ENCODE measurements around the gene HPCAL1. TPM values are rescaled to one million over a fixed set of nuclear protein-coding genes. Genes with fewer than 3 reads are reported as not detected.

Gene HPCAL1
- total and polyA plus RNA-seq, 2 of the 4 experiments (the other 2 are of a cell fraction) = 8.2 to 33.7 TPM

DNA sequence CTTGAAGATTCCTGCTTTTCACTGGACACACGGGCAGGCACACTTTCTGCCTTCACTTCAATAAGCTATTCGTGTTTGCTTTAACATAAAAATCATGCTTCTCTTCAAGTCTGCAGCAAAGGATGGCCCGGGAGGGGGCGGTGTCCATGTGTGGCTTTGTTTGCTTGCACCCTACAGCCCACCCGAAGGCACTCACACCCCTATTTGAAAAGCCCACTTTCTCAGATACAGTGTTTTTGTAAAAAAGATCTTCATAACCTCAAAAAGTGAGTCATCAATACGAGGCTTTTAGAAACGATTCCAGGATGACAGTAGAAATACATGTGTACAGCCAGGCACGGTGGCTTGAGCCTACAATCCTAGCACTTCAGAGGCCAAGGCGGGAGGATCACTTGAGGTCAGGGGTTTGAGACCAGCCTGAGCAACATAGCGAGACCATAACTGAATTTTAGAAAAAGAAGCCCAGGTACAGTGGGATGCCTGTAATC lies 36.5 kb upstream of the HPCAL1 start:
- Histone ChIP-seq H3K9me1 (ENCODE audit: insufficient read depth, low read length) (no peaks in the 10 kb centered on the region), H2AK9ac (replicated peaks; ENCODE audit: low read depth, low read length, poor library complexity) (no peak overlapping the region), H4K5ac (ENCODE audit: low read depth, low read length) (no peak overlapping the region), H3K4me2 (ENCODE audit: low read depth, low read length) (no peak overlapping the region), H4K8ac (ENCODE audit: low read depth in 2 of 2, low read length in 2 of 2) (no peak overlapping the region), H3K9ac (ENCODE audit: low read depth, low read length) (no peak overlapping the region), H3K27ac (ENCODE audit: insufficient read depth, low read length) (no peak overlapping the region), H3K79me1 (ENCODE audit: low read depth in 1 of 2, low read length in 2 of 2) (no peaks in the 10 kb centered on the region), H2AFZ (replicated peaks; ENCODE audit: low read length, poor library complexity) (no peak overlapping the region), H2BK15ac (ENCODE audit: low read depth, low read length) (no peak overlapping the region), H2BK5ac (ENCODE audit: low read depth, low read length, poor library complexity, severe bottlenecking) (no peak overlapping the region), H3K18ac (ENCODE audit: low read depth, low read length) (no peak overlapping the region), H3K14ac (replicated peaks; ENCODE audit: low read depth, low read length) (no peak overlapping the region), H3K4me3 (ENCODE audit: insufficient read depth, low read depth, low read length) (no peak overlapping the region), H2BK20ac (ENCODE audit: low read depth, low read length) (no peak overlapping the region), H3K4ac (ENCODE audit: low read depth, low read length) (no peak overlapping the region), H4K20me1 (ENCODE audit: insufficient read depth, low read length) (no peaks in the 10 kb centered on the region), H3K56ac (ENCODE audit: extremely low read depth, insufficient read depth, low read length) (no peak overlapping the region), H3K9me3 (ENCODE audit: control insufficient read depth, insufficient read depth, low read length) (no peaks in the 10 kb centered on the region), H3K36me3 (ENCODE audit: control insufficient read depth, insufficient read depth, low read length) (no peaks in the 10 kb centered on the region), H3K4me1 (ENCODE audit: control insufficient read depth, insufficient read depth, low read length) (peaks cover 2% of the 10 kb centered on the region; the same call in 1 of the 2 replicates), H3K23ac (ENCODE audit: low read depth, low read length) (no peak overlapping the region), H4K91ac (ENCODE audit: insufficient read depth, low read depth, low read length) (no peak overlapping the region), H3K27me3 (ENCODE audit: control insufficient read depth, insufficient read depth, low read length) (peaks cover 18% of the 10 kb centered on the region), H2AK5ac (ENCODE audit: low read depth, low read length) (0 out of 2 replicates have a peak overlapping the region, but pooled peaks have one; percentile 4), H2BK120ac (ENCODE audit: low read depth, low read length) (no peak overlapping the region)
- in situ Hi-C loops (cut with MboI; ENCODE audit: low sequenced_read_pairs) = no loop called here
- POLR2A ChIA-PET (ENCODE audit: unreplicated experiment) = interaction anchor here (1.7 kb wide), 1 partner anchor 12 kb away, joined by 4 read pairs; no protein-coding TSS in a partner anchor
- WGBS, 2 experiments (ENCODE audit: extremely low coverage in 2 of 2, insufficient read length in 1 of 2) = no CpG with 5 or more reads among the region's 10 CpGs
- CTCF ChIA-PET = no interaction called here
- intact Hi-C loops (cut with micrococcal nuclease) = no loop called here
- BruUV-seq (replicated peaks) = no TSS peak
- DNase-seq (peak; percentile 56), ATAC-seq (ENCODE audit: low read depth) (peak; percentile 54)
- dilution Hi-C loops (cut with HindIII; ENCODE audit: low sequenced_read_pairs, unreplicated experiment) = no loop called here
- TF ChIP-seq CHD1 (IDR thresholded peaks at IDR 0.05; ENCODE audit: low read depth, low read length) (no peak), FOS (IDR thresholded peaks at IDR 0.05; ENCODE audit: low read depth, low read length) (0 out of 2 replicates have a peak, but pooled peaks have one; percentile 39), RCOR1 (IDR thresholded peaks at IDR 0.05; ENCODE audit: insufficient replicate concordance, low read length) (no peak), CEBPB (IDR thresholded peaks at IDR 0.05; ENCODE audit: low read depth, low read length) (no peak), RAD21 (IDR thresholded peaks at IDR 0.05; ENCODE audit: low read length) (no peak), MAFK (IDR thresholded peaks at IDR 0.05; ENCODE audit: low read depth, low read length) (no peak), RFX5 (IDR thresholded peaks at IDR 0.05; ENCODE audit: low read depth, low read length) (no peak)
- TF ChIP-seq, protein P1, sequence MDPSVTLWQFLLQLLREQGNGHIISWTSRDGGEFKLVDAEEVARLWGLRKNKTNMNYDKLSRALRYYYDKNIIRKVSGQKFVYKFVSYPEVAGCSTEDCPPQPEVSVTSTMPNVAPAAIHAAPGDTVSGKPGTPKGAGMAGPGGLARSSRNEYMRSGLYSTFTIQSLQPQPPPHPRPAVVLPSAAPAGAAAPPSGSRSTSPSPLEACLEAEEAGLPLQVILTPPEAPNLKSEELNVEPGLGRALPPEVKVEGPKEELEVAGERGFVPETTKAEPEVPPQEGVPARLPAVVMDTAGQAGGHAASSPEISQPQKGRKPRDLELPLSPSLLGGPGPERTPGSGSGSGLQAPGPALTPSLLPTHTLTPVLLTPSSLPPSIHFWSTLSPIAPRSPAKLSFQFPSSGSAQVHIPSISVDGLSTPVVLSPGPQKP (IDR thresholded peaks at IDR 0.05; ENCODE audit: borderline replicate concordance, low read depth, low read length) = no peak
- TF ChIP-seq, protein P2, sequence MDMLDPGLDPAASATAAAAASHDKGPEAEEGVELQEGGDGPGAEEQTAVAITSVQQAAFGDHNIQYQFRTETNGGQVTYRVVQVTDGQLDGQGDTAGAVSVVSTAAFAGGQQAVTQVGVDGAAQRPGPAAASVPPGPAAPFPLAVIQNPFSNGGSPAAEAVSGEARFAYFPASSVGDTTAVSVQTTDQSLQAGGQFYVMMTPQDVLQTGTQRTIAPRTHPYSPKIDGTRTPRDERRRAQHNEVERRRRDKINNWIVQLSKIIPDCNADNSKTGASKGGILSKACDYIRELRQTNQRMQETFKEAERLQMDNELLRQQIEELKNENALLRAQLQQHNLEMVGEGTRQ (IDR thresholded peaks at IDR 0.05; ENCODE audit: low read depth, low read length) = no peak
